ENCODE measurements around the gene PHKA2. TPM values are rescaled to one million over a fixed set of nuclear protein-coding genes. Genes with fewer than 3 reads are reported as not detected.
A peak's percentile ranks its signal among the peaks of the same experiment; 100 is the strongest.

PHKA2 gene
- total and polyA plus RNA-seq, 4 donors = 14.2 to 34.3 (median 22.8) TPM

GRCh38 chrX:19007868-19008267 is 24.0 kb upstream of the PHKA2 start:
- no peaks in the 10 kb centered on the region for H3K4me1 ChIP-seq (ENCODE audit: control insufficient read depth in 5 of 5, insufficient read depth in 5 of 5, low read length in 5 of 5)
- no peak overlapping the region for H3K27ac ChIP-seq (ENCODE audit: low read depth in 1 of 2, low read length in 1 of 2)
- H3K9ac ChIP-seq (ENCODE audit: insufficient read depth in 1 of 2, low read length in 2 of 2) = no peak overlapping the region
- H3K27me3 ChIP-seq (ENCODE audit: control insufficient read depth in 3 of 3, insufficient read depth in 3 of 3, low read length in 2 of 3) = peaks cover 0 to 3% (median 2%) of the 10 kb centered on the region in 3 donors
- DNase-seq (peak in 1 of 3 donors; percentile 7), ATAC-seq (ENCODE audit: insufficient read depth, low FRiP score) (no peak)
- 90% methylated on average over 4 of the region's 4 CpGs for WGBS, 2 donors
- no peak overlapping the region for H3K4me3 ChIP-seq
- no peak for TF ChIP-seq CTCF (IDR thresholded peaks at IDR 0.05; ENCODE audit: control extremely low read depth, extremely low read depth)
- peaks cover 0 to 3% (median under 1%) of the 10 kb centered on the region in 4 donors for H3K36me3 ChIP-seq (ENCODE audit: control insufficient read depth in 4 of 4, insufficient read depth in 4 of 4, low read length in 4 of 4)
- H3K9me3 ChIP-seq (ENCODE audit: control insufficient read depth in 4 of 4, insufficient read depth in 3 of 4, low read length in 3 of 4) = peaks cover 0 to 3% (median 0%) of the 10 kb centered on the region in 4 donors

- Histone ChIP-seq H3K4me1 (ENCODE audit: control insufficient read depth in 5 of 5, insufficient read depth in 5 of 5, low read length in 5 of 5) (no peaks in the 10 kb centered on the region), H3K27ac (ENCODE audit: low read depth in 1 of 2, low read length in 1 of 2) (no peak overlapping the region), H3K9me3 (ENCODE audit: control insufficient read depth in 4 of 4, insufficient read depth in 3 of 4, low read length in 3 of 4) (peaks cover 0 to 3% (median 0%) of the 10 kb centered on the region in 4 donors), H3K9ac (ENCODE audit: insufficient read depth in 1 of 2, low read length in 2 of 2) (no peak overlapping the region), H3K27me3 (ENCODE audit: control insufficient read depth in 3 of 3, insufficient read depth in 3 of 3, low read length in 2 of 3) (peaks cover 0 to 6% (median 3%) of the 10 kb centered on the region in 3 donors), H3K4me3 (no peak overlapping the region), H3K36me3 (ENCODE audit: control insufficient read depth in 4 of 4, insufficient read depth in 4 of 4, low read length in 4 of 4) (peaks cover 0 to 3% (median under 1%) of the 10 kb centered on the region in 4 donors)
- TF ChIP-seq CTCF (IDR thresholded peaks at IDR 0.05; ENCODE audit: control extremely low read depth, extremely low read depth) = no peak
- no peak for ATAC-seq (ENCODE audit: insufficient read depth, low FRiP score)
- 74 to 91% methylated on average over 7 of the region's 7 CpGs for WGBS, 2 donors
- no peak for DNase-seq
These were observed 23.1 kb upstream of the PHKA2 start for GRCh38 chrX:19007011-19007410.

- H3K9ac ChIP-seq (ENCODE audit: insufficient read depth in 1 of 2, low read length in 2 of 2) = no peak overlapping the region
- H3K36me3 ChIP-seq (ENCODE audit: control insufficient read depth in 4 of 4, insufficient read depth in 4 of 4, low read length in 4 of 4) = peaks cover 0 to 3% (median under 1%) of the 10 kb centered on the region in 4 donors
- no peak for TF ChIP-seq CTCF (IDR thresholded peaks at IDR 0.05; ENCODE audit: control extremely low read depth, extremely low read depth)
- H3K4me3 ChIP-seq = no peak overlapping the region
- H3K27me3 ChIP-seq (ENCODE audit: control insufficient read depth in 3 of 3, insufficient read depth in 3 of 3, low read length in 2 of 3) = peaks cover 0 to 7% (median 3%) of the 10 kb centered on the region in 3 donors
- DNase-seq (no peak), ATAC-seq (ENCODE audit: insufficient read depth, low FRiP score) (no peak)
- no peaks in the 10 kb centered on the region for H3K4me1 ChIP-seq (ENCODE audit: control insufficient read depth in 5 of 5, insufficient read depth in 5 of 5, low read length in 5 of 5)
- no peak overlapping the region for H3K27ac ChIP-seq (ENCODE audit: low read depth in 1 of 2, low read length in 1 of 2)
- peaks cover 0 to 3% (median 0%) of the 10 kb centered on the region in 4 donors for H3K9me3 ChIP-seq (ENCODE audit: control insufficient read depth in 4 of 4, insufficient read depth in 3 of 4, low read length in 3 of 4)
- 84 to 93% methylated on average over 4 of the region's 4 CpGs for WGBS, 2 donors
These were observed 22.0 kb upstream of the PHKA2 start for GRCh38 chrX:19005909-19006308.

- H3K27me3 ChIP-seq (ENCODE audit: control insufficient read depth in 3 of 3, insufficient read depth in 3 of 3, low read length in 2 of 3) = peaks cover 0 to 11% (median 5%) of the 10 kb centered on the region in 3 donors
- no peak for TF ChIP-seq CTCF (IDR thresholded peaks at IDR 0.05; ENCODE audit: control extremely low read depth, extremely low read depth)
- peaks cover 0 to 3% (median under 1%) of the 10 kb centered on the region in 4 donors for H3K36me3 ChIP-seq (ENCODE audit: control insufficient read depth in 4 of 4, insufficient read depth in 4 of 4, low read length in 4 of 4)
- WGBS, 2 donors = 90 to 98% methylated on average over 5 of the region's 5 CpGs
- ATAC-seq (ENCODE audit: insufficient read depth, low FRiP score) (no peak), DNase-seq (no peak)
- no peaks in the 10 kb centered on the region for H3K9me3 ChIP-seq (ENCODE audit: control insufficient read depth in 4 of 4, insufficient read depth in 3 of 4, low read length in 3 of 4)
- no peak overlapping the region for H3K27ac ChIP-seq (ENCODE audit: low read depth in 1 of 2, low read length in 1 of 2)
- no peak overlapping the region for H3K9ac ChIP-seq (ENCODE audit: insufficient read depth in 1 of 2, low read length in 2 of 2)
- H3K4me3 ChIP-seq = no peak overlapping the region
- H3K4me1 ChIP-seq (ENCODE audit: control insufficient read depth in 5 of 5, insufficient read depth in 5 of 5, low read length in 5 of 5) = no peaks in the 10 kb centered on the region
These were observed 19.8 kb upstream of the PHKA2 start for GRCh38 chrX:19003756-19004155.

Measured in lung (tissue), 12 donors.